ENCODE measurements around the gene PALS1.
"Not testable (repeated sequence)": the region's sequence is repeated elsewhere in the genome, so short reads cannot be mapped to it uniquely, and the experiment has no call there.

PALS1 gene

DNA sequence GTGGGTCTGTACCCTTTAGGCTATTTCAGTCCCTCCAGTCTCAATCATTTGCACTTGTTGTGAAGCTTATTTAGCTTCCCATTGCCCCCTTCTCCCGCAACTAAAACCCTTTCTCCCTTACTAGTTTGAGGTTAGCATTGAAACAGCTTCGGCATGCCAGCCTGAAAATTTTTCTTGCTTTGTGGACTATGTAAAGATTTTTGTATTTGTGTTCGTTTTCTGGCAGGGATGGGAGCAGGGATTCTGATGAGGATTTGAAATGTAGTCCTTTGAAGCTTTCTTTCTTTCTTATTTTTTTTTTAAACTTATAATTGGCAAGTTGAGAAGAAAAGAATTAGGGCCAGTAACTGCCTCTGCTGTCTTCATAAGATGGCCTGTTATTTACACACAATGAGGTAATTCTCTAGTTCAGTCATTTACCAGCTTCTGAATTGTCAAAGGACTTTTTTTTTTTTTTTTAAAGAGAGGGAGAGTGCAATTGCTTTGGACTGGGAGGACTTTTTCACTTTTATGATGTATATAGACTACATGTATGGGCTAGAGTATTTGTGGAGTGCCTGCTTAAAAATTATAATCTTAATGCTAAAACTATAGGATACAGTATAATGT, 29.0 kb downstream of the PALS1 start:
- no peak for DNase-seq (ENCODE audit: low read depth, low spot score)
- H3K4me3 ChIP-seq (ENCODE audit: low read depth, low read length) = no peak overlapping the region
- ChIA-PET POLR2A (no interaction called here), CTCF (interaction anchor here (0.9 to 2.7 kb wide), 6 partner anchors 9 to 104 kb away, joined by 3 to 19 read pairs (median 6); no protein-coding TSS in a partner anchor)
- TF ChIP-seq CTCF (IDR thresholded peaks at IDR 0.05; ENCODE audit: insufficient read depth, low read length, missing control alignments) = no peak

GRCh38 chr14:67270933-67271332, 29.7 kb downstream of the PALS1 start:
- no peak for TF ChIP-seq CTCF (IDR thresholded peaks at IDR 0.05; ENCODE audit: insufficient read depth, low read length, missing control alignments)
- ChIA-PET POLR2A (no interaction called here), CTCF (interaction anchor here (0.9 to 2.7 kb wide), 5 partner anchors 10 to 105 kb away, joined by 3 to 19 read pairs (median 6); no protein-coding TSS in a partner anchor)
- no peak for DNase-seq (ENCODE audit: low read depth, low spot score)
- H3K4me3 ChIP-seq (ENCODE audit: low read depth, low read length) = no peak overlapping the region

- POLR2A ChIA-PET; CTCF ChIA-PET; DNase-seq (ENCODE audit: low read depth, low spot score); H3K4me3 ChIP-seq (ENCODE audit: low read depth, low read length): not testable (repeated sequence)
Measured at GRCh38 chr14:67273281-67273680, 32.0 kb downstream of the PALS1 start.

- no peak overlapping the region for H3K4me3 ChIP-seq (ENCODE audit: low read depth, low read length)
- DNase-seq (ENCODE audit: low read depth, low spot score) = no peak
- POLR2A ChIA-PET = no interaction called here
- TF ChIP-seq CTCF (IDR thresholded peaks at IDR 0.05; ENCODE audit: insufficient read depth, low read length, missing control alignments) = no peak
- CTCF ChIA-PET = interaction anchor here (2.5 to 3.3 kb wide), 2 partner anchors 10 to 110 kb away, joined by 20 to 27 read pairs; no protein-coding TSS in a partner anchor
Measured at GRCh38 chr14:67276131-67276530, 34.9 kb downstream of the PALS1 start.

DNA sequence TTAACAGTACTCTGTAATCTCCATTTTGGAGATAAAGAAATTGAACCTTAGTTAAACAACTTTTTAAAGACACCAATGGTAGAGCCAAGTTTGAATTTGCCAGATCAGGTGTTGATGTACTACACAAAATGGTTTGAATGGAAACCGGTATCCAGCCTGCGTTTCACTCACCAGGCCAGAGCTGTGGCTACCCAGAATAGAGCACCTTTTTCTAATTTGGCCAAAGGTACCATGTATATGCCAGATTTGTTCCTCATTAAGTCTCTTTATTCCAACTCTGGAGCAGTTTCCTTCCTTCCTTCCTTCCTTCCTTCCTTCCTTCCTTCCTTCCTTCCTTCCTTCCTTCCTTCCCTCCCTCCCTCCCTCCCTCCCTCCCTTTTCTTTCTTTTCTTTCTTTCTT, 39.3 kb downstream of the PALS1 start:
- TF ChIP-seq CTCF (IDR thresholded peaks at IDR 0.05; ENCODE audit: insufficient read depth, low read length, missing control alignments) = no peak
- POLR2A ChIA-PET = no interaction called here
- no peak overlapping the region for H3K4me3 ChIP-seq (ENCODE audit: low read depth, low read length)
- CTCF ChIA-PET = interaction anchor here (1.0 to 1.3 kb wide), 2 partner anchors 115 to 921 kb away, joined by 3 to 6 read pairs; no protein-coding TSS in a partner anchor
- DNase-seq (ENCODE audit: low read depth, low spot score) = no peak

DNA sequence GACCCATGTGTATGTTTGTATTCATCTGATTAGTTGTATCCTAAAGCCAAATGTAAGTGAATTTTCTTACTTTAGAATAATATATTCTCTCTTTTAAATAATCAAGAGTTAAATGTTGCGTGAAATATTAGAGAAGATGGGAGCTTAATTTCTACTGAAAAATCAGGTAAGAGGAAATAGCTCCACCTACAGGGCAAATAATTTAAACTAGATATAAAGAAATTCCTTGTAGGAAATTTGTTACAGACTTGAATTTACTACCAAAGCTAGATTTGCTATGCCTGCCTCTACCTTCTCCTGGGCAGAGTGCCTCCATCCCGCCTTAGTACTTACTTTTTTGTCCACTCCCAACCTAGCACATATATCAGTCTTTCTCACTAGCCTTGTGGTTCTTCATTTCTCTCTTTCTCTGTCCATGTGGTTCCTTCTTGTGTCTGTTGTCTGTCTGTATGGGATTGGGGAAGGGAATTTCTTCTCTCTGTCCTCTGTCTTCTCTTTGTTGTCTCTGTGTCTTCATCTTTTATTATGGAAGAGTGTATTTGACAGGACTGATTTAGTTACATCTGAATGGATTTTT, 44.7 kb downstream of the PALS1 start:
- H3K4me3 ChIP-seq (ENCODE audit: low read depth, low read length) = no peak overlapping the region
- POLR2A ChIA-PET = interaction anchor here (0.6 to 1.0 kb wide), 2 partner anchors 36 to 122 kb away, joined by 3 read pairs; no protein-coding TSS in a partner anchor
- TF ChIP-seq CTCF (IDR thresholded peaks at IDR 0.05; ENCODE audit: insufficient read depth, low read length, missing control alignments) = no peak
- no peak for DNase-seq (ENCODE audit: low read depth, low spot score)
- CTCF ChIA-PET = interaction anchor here (0.6 to 11.2 kb wide), 37 partner anchors 8 to 661 kb away, joined by 3 to 242 read pairs (median 4); partner anchors contain the start of gene ATP6V1D

Measured in AG04449 (cell line).